Measurements from ENCODE around the gene RABL6. TPM values are rescaled to one million over a fixed set of nuclear protein-coding genes. Genes with fewer than 3 reads are reported as not detected.
A peak's percentile ranks its signal among the peaks of the same experiment; 100 is the strongest.

RABL6 gene
- total RNA-seq, 1 donor, result 64.8 TPM

DNA sequence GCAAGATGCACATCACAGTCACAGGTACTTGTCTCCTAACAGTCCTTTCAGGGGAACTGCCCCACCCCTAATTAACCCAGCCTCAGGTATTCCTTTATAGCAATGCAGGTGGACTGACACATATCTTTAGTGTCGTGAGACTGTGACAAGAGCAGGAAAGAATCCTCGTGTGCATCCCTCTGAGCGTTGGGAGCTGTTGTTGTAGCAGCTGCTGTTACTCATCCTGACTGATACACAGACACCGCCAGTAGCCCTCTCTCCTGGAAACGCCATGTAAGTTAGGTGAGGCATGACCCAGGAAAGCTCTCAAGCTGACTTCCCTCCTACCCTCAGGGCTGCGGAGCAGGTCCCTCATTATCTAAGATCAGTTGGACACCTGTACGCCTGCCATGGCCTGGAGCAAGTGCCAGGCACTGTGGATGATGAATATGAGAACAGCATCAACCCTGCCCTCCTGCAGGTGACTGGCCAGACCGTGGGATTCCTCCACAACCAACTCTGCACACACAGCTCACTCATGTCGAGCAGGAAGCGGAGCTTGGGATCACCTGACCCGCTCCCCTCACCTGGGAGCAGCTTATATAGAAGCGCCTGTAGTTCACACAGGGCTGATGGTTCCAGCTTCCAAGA lies 33.2 kb upstream of the RABL6 start:
- Histone ChIP-seq H3K4me2 (ENCODE audit: insufficient read depth, low read length) (no peak overlapping the region), H3K27me3 (ENCODE audit: insufficient read depth, low read length) (peaks cover 24% of the 10 kb centered on the region), H3K4me1 (ENCODE audit: insufficient read depth, low read length) (no peaks in the 10 kb centered on the region), H3K79me2 (ENCODE audit: insufficient read depth, low read length) (no peaks in the 10 kb centered on the region), H2AFZ (ENCODE audit: low read length) (no peak overlapping the region), H3K9me3 (ENCODE audit: low read depth, low read length) (peaks cover 3% of the 10 kb centered on the region), H4K20me1 (ENCODE audit: insufficient read depth, low read length) (no peaks in the 10 kb centered on the region), H3K27ac (ENCODE audit: low read depth, low read length) (no peak overlapping the region), H3K4me3 (ENCODE audit: insufficient read depth, low read length) (no peak overlapping the region), H3K36me3 (ENCODE audit: insufficient read depth, low read length) (no peaks in the 10 kb centered on the region)
- peak; percentile 60 for DNase-seq (ENCODE audit: insufficient read length, low spot score, missing footprints)
- TF ChIP-seq, protein P1, sequence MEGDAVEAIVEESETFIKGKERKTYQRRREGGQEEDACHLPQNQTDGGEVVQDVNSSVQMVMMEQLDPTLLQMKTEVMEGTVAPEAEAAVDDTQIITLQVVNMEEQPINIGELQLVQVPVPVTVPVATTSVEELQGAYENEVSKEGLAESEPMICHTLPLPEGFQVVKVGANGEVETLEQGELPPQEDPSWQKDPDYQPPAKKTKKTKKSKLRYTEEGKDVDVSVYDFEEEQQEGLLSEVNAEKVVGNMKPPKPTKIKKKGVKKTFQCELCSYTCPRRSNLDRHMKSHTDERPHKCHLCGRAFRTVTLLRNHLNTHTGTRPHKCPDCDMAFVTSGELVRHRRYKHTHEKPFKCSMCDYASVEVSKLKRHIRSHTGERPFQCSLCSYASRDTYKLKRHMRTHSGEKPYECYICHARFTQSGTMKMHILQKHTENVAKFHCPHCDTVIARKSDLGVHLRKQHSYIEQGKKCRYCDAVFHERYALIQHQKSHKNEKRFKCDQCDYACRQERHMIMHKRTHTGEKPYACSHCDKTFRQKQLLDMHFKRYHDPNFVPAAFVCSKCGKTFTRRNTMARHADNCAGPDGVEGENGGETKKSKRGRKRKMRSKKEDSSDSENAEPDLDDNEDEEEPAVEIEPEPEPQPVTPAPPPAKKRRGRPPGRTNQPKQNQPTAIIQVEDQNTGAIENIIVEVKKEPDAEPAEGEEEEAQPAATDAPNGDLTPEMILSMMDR (IDR thresholded peaks at IDR 0.05; ENCODE audit: extremely low read depth, low read depth, low read length), result no peak

DNA sequence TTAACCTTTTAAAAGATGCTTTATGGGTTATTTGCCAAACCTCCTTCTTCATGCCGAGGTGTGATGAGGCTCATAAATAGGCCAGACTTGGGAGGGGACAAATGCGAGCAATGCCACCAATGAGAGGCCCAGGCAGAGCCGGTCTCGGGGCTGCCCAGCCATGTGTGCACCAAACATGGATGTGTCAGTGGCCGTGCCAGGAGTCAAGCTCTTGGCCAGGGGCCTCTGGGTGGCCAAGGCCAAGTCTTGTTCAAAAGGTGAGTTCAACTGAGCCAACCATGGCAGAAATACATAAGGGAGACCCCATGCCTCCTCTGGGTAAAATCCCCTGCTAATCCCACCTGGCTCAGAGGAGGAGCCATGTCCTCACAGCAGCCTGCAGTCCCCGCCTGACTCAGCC lies 32.6 kb upstream of the RABL6 start:
- H3K4me2 ChIP-seq (ENCODE audit: insufficient read depth, low read length), result no peak overlapping the region
- no peak overlapping the region for H2AFZ ChIP-seq (ENCODE audit: low read length)
- peak; percentile 69 for DNase-seq (ENCODE audit: insufficient read length, low spot score, missing footprints)
- H3K4me1 ChIP-seq (ENCODE audit: insufficient read depth, low read length), result no peaks in the 10 kb centered on the region
- H3K27ac ChIP-seq (ENCODE audit: low read depth, low read length), result no peak overlapping the region
- no peak overlapping the region for H3K4me3 ChIP-seq (ENCODE audit: insufficient read depth, low read length)
- TF ChIP-seq, protein P1 (IDR thresholded peaks at IDR 0.05; ENCODE audit: extremely low read depth, low read depth, low read length), result no peak
- H3K9me3 ChIP-seq (ENCODE audit: low read depth, low read length), result peaks cover 3% of the 10 kb centered on the region
- no peaks in the 10 kb centered on the region for H3K36me3 ChIP-seq (ENCODE audit: insufficient read depth, low read length)
- H3K79me2 ChIP-seq (ENCODE audit: insufficient read depth, low read length), result no peaks in the 10 kb centered on the region
- H4K20me1 ChIP-seq (ENCODE audit: insufficient read depth, low read length), result no peaks in the 10 kb centered on the region
- peaks cover 31% of the 10 kb centered on the region for H3K27me3 ChIP-seq (ENCODE audit: insufficient read depth, low read length)

DNA sequence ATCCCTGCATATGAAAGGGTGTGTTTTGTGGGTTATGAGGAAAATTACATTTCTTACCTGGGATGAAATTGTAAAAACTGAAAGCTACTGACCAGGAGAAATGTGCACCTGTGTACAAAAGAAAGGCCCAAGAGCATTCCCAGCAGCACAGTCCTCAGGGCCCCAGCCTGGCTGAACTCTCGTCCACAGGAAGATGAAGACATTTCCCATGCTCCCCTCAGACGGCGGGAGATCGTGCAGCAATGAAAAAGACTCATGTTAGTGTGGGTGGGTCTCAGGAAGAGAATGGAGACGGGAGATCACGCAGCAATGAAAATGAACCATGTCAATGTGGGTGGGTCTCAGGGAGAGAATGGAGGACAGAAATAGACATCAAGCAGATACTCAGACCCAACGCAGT lies 30.8 kb upstream of the RABL6 start:
- Histone ChIP-seq H4K20me1 (ENCODE audit: insufficient read depth, low read length) (no peaks in the 10 kb centered on the region), H3K36me3 (ENCODE audit: insufficient read depth, low read length) (no peaks in the 10 kb centered on the region), H3K27ac (ENCODE audit: low read depth, low read length) (no peak overlapping the region), H3K4me3 (ENCODE audit: insufficient read depth, low read length) (no peak overlapping the region), H3K27me3 (ENCODE audit: insufficient read depth, low read length) (peaks cover 38% of the 10 kb centered on the region), H3K79me2 (ENCODE audit: insufficient read depth, low read length) (no peaks in the 10 kb centered on the region), H3K9me3 (ENCODE audit: low read depth, low read length) (peaks cover 3% of the 10 kb centered on the region), H2AFZ (ENCODE audit: low read length) (no peak overlapping the region), H3K4me2 (ENCODE audit: insufficient read depth, low read length) (no peak overlapping the region), H3K4me1 (ENCODE audit: insufficient read depth, low read length) (no peaks in the 10 kb centered on the region)
- no peak for DNase-seq (ENCODE audit: insufficient read length, low spot score, missing footprints)
- TF ChIP-seq, protein P1 (IDR thresholded peaks at IDR 0.05; ENCODE audit: extremely low read depth, low read depth, low read length), result no peak

DNA sequence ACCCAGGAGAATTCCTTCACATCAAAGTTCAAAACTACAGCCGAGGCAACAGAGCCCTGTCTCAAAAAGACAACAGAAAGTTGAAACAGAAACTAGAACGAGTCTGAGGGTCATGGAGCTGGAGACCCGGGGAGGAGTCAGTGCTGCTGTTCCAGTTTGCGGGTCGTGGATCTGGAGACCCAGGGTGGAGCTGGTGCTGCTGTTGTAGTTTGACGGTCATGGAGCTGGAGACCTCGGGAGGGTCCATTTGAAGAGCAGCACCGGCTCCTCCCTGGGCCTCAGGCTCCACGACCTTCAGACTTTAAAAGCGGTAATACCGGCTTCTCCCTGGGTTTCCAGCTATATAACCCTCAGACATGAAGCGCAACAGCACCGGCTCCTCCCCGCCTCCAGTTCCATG lies 30.4 kb upstream of the RABL6 start:
- TF ChIP-seq, protein P1 (IDR thresholded peaks at IDR 0.05; ENCODE audit: extremely low read depth, low read depth, low read length), result no peak
- H3K4me2 ChIP-seq (ENCODE audit: insufficient read depth, low read length), result no peak overlapping the region
- no peak overlapping the region for H3K4me3 ChIP-seq (ENCODE audit: insufficient read depth, low read length)
- peaks cover 3% of the 10 kb centered on the region for H3K9me3 ChIP-seq (ENCODE audit: low read depth, low read length)
- H3K4me1 ChIP-seq (ENCODE audit: insufficient read depth, low read length), result no peaks in the 10 kb centered on the region
- peaks cover 41% of the 10 kb centered on the region for H3K27me3 ChIP-seq (ENCODE audit: insufficient read depth, low read length)
- no peak for DNase-seq (ENCODE audit: insufficient read length, low spot score, missing footprints)
- no peaks in the 10 kb centered on the region for H4K20me1 ChIP-seq (ENCODE audit: insufficient read depth, low read length)
- no peak overlapping the region for H3K27ac ChIP-seq (ENCODE audit: low read depth, low read length)
- no peak overlapping the region for H2AFZ ChIP-seq (ENCODE audit: low read length)
- no peaks in the 10 kb centered on the region for H3K79me2 ChIP-seq (ENCODE audit: insufficient read depth, low read length)
- H3K36me3 ChIP-seq (ENCODE audit: insufficient read depth, low read length), result no peaks in the 10 kb centered on the region
